Measurements from ENCODE around the gene IRS1. TPM values are rescaled to one million over a fixed set of nuclear protein-coding genes. Genes with fewer than 3 reads are reported as not detected.

Gene IRS1
- total RNA-seq, 1 experiment from 2014 or later: 15.0 TPM

GRCh38 chr2:226712941-226713340 lies 86.7 kb downstream of the IRS1 start:
- Histone ChIP-seq H3K4ac (ENCODE audit: low read depth, low read length) (no peak overlapping the region), H3K27ac (ENCODE audit: insufficient read length, low read depth, low read length) (no peak overlapping the region), H3K23ac (ENCODE audit: insufficient read length, low read depth, low read length) (no peak overlapping the region), H3K56ac (ENCODE audit: insufficient read length, low read depth, low read length) (no peak overlapping the region), H2AK5ac (ENCODE audit: insufficient read length, low read length) (no peak overlapping the region), H3K9me3 (ENCODE audit: control insufficient read depth, low read depth, low read length) (no peaks in the 10 kb centered on the region), H2BK5ac (ENCODE audit: insufficient read length, low read length) (no peak overlapping the region), H3T11ph (ENCODE audit: low read length) (no peak overlapping the region), H2BK15ac (ENCODE audit: low read depth, low read length) (no peak overlapping the region), H3K9ac (ENCODE audit: extremely low read depth, insufficient read length, low read length) (no peak overlapping the region), H2BK120ac (ENCODE audit: low read depth, low read length, poor library complexity, severe bottlenecking) (no peak overlapping the region), H4K91ac (ENCODE audit: insufficient read length, low read depth, low read length) (no peak overlapping the region), H3K14ac (ENCODE audit: insufficient read depth, low read length) (no peak overlapping the region), H4K20me1 (ENCODE audit: control insufficient read depth, insufficient read depth, insufficient read length) (no peaks in the 10 kb centered on the region), H2AFZ (ENCODE audit: low read length) (no peak overlapping the region), H3K23me2 (ENCODE audit: insufficient read length, low read depth, low read length, poor library complexity, severe bottlenecking) (no peaks in the 10 kb centered on the region), H3K79me1 (ENCODE audit: insufficient read depth, low read depth, low read length, poor library complexity, severe bottlenecking) (no peaks in the 10 kb centered on the region), H3K79me2 (ENCODE audit: insufficient read depth, low read length) (no peaks in the 10 kb centered on the region), H3K4me1 (ENCODE audit: insufficient read depth, low read length) (no peaks in the 10 kb centered on the region), H3K27me3 (ENCODE audit: insufficient read depth, low read length) (no peaks in the 10 kb centered on the region), H3K18ac (ENCODE audit: insufficient read length, low read depth, low read length) (no peak overlapping the region), H2BK12ac (ENCODE audit: insufficient read length, low read depth, low read length) (no peak overlapping the region), H4K5ac (ENCODE audit: insufficient read length, low read depth, low read length) (no peak overlapping the region), H4K8ac (replicated peaks; ENCODE audit: insufficient read length, low read depth, low read length) (no peak overlapping the region), H3K4me2 (ENCODE audit: insufficient read depth, insufficient read length, low read length) (no peak overlapping the region), H2BK20ac (ENCODE audit: low read depth, low read length, poor library complexity, severe bottlenecking) (no peak overlapping the region)
- TF ChIP-seq CTCF (conservative IDR thresholded peaks at IDR 0.05): no peak
- Mint-ChIP-seq H3K27ac (no peak overlapping the region), H3K4me3 (no peak overlapping the region), H3K4me1 (no peaks in the 10 kb centered on the region), H3K27me3 (ENCODE audit: low read depth) (no peaks in the 10 kb centered on the region), H3K9me3 (peaks cover 0 to 3% of the 10 kb centered on the region in 2 experiments; a peak in 1 of 5 replicates), H3K36me3 (ENCODE audit: insufficient read depth in 1 of 3, low read depth in 3 of 3) (no peaks in the 10 kb centered on the region)
- DNase-seq: no peak
- WGBS (ENCODE audit: extremely low coverage, insufficient read length, low lambda C conversion rate): no CpG with 5 or more reads among the region's 1 CpG

Measured in H9 (cell line).